ENCODE measurements around the gene GMPPB.
A peak's percentile ranks its signal among the peaks of the same experiment; 100 is the strongest.
"Not testable (repeated sequence)": the region's sequence is repeated elsewhere in the genome, so short reads cannot be mapped to it uniquely, and the experiment has no call there.

GMPPB gene

GRCh38 chr3:49709852-49710251 is 13.9 kb downstream of the GMPPB start:
- H3K4me3 Mint-ChIP-seq: no peak overlapping the region
- peak overlapping the region; percentile 30 for H3K27ac Mint-ChIP-seq
- H3K9me3 Mint-ChIP-seq: no peaks in the 10 kb centered on the region
- H3K4me1 Mint-ChIP-seq: peaks cover 3% of the 10 kb centered on the region
- no peaks in the 10 kb centered on the region for H3K27me3 Mint-ChIP-seq
- peaks cover 5% of the 10 kb centered on the region for H3K36me3 Mint-ChIP-seq

- Mint-ChIP-seq H3K4me3 (no peak overlapping the region), H3K9me3 (no peaks in the 10 kb centered on the region), H3K27me3 (no peaks in the 10 kb centered on the region), H3K4me1 (peaks cover 3% of the 10 kb centered on the region), H3K27ac (no peak overlapping the region), H3K36me3 (peaks cover 5% of the 10 kb centered on the region)
These were observed 16.7 kb downstream of the GMPPB start for GRCh38 chr3:49707113-49707480.

GRCh38 chr3:49706456-49707112 is 17.2 kb downstream of the GMPPB start:
- no peaks in the 10 kb centered on the region for H3K27me3 Mint-ChIP-seq
- no peaks in the 10 kb centered on the region for H3K9me3 Mint-ChIP-seq
- no peak overlapping the region for H3K27ac Mint-ChIP-seq
- H3K36me3 Mint-ChIP-seq: peaks cover 5% of the 10 kb centered on the region
- peaks cover 3% of the 10 kb centered on the region for H3K4me1 Mint-ChIP-seq
- H3K4me3 Mint-ChIP-seq: no peak overlapping the region

- no peak overlapping the region for H3K27ac Mint-ChIP-seq
- no peaks in the 10 kb centered on the region for H3K27me3 Mint-ChIP-seq
- no peak overlapping the region for H3K4me3 Mint-ChIP-seq
- no peaks in the 10 kb centered on the region for H3K4me1 Mint-ChIP-seq
- H3K9me3 Mint-ChIP-seq: no peaks in the 10 kb centered on the region
- peaks cover 4% of the 10 kb centered on the region for H3K36me3 Mint-ChIP-seq
These were observed 18.3 kb downstream of the GMPPB start for GRCh38 chr3:49705390-49705960.

GRCh38 chr3:49704629-49705028 is 19.1 kb downstream of the GMPPB start:
- Mint-ChIP-seq H3K4me1 (no peaks in the 10 kb centered on the region), H3K36me3 (peaks cover 4% of the 10 kb centered on the region), H3K27ac (no peak overlapping the region), H3K4me3 (no peak overlapping the region), H3K27me3 (no peaks in the 10 kb centered on the region), H3K9me3 (no peaks in the 10 kb centered on the region)

- H3K36me3 Mint-ChIP-seq: peaks cover 4% of the 10 kb centered on the region
- no peak overlapping the region for H3K27ac Mint-ChIP-seq
- no peaks in the 10 kb centered on the region for H3K4me1 Mint-ChIP-seq
- H3K27me3 Mint-ChIP-seq: no peaks in the 10 kb centered on the region
- H3K9me3 Mint-ChIP-seq: no peaks in the 10 kb centered on the region
- no peak overlapping the region for H3K4me3 Mint-ChIP-seq
These were observed 19.8 kb downstream of the GMPPB start for GRCh38 chr3:49703956-49704355.

GRCh38 chr3:49703443-49703927 is 20.3 kb downstream of the GMPPB start:
- Mint-ChIP-seq H3K4me3 (no peak overlapping the region), H3K27ac (no peak overlapping the region), H3K27me3 (no peaks in the 10 kb centered on the region)

GRCh38 chr3:49702672-49703071 is 21.1 kb downstream of the GMPPB start:
- peaks cover 2% of the 10 kb centered on the region for H3K36me3 Mint-ChIP-seq

More at GRCh38 chr3:49703443-49703927, 20.3 kb downstream of the GMPPB start:
- Mint-ChIP-seq H3K9me3 (no peaks in the 10 kb centered on the region), H3K36me3 (peaks cover 3% of the 10 kb centered on the region), H3K4me1 (no peaks in the 10 kb centered on the region)

GRCh38 chr3:49701388-49702077 is 22.2 kb downstream of the GMPPB start:
- Mint-ChIP-seq H3K4me1 (no peaks in the 10 kb centered on the region), H3K27ac (no peak overlapping the region), H3K9me3 (no peaks in the 10 kb centered on the region), H3K27me3 (no peaks in the 10 kb centered on the region), H3K4me3 (no peak overlapping the region), H3K36me3 (no peaks in the 10 kb centered on the region)

More at GRCh38 chr3:49702672-49703071, 21.1 kb downstream of the GMPPB start:
- H3K27me3 Mint-ChIP-seq: no peaks in the 10 kb centered on the region
- no peak overlapping the region for H3K4me3 Mint-ChIP-seq
- no peak overlapping the region for H3K27ac Mint-ChIP-seq
- H3K4me1 Mint-ChIP-seq: no peaks in the 10 kb centered on the region
- H3K9me3 Mint-ChIP-seq: no peaks in the 10 kb centered on the region

- H3K4me3 Mint-ChIP-seq: no peak overlapping the region
- H3K27ac Mint-ChIP-seq: no peak overlapping the region
- no peaks in the 10 kb centered on the region for H3K36me3 Mint-ChIP-seq
- H3K9me3 Mint-ChIP-seq: no peaks in the 10 kb centered on the region
- no peaks in the 10 kb centered on the region for H3K4me1 Mint-ChIP-seq
- H3K27me3 Mint-ChIP-seq: no peaks in the 10 kb centered on the region
These were observed 23.2 kb downstream of the GMPPB start for GRCh38 chr3:49700453-49701128.

- no peaks in the 10 kb centered on the region for H3K4me1 Mint-ChIP-seq
- no peak overlapping the region for H3K27ac Mint-ChIP-seq
- H3K9me3 Mint-ChIP-seq: no peaks in the 10 kb centered on the region
- no peak overlapping the region for H3K4me3 Mint-ChIP-seq
- no peaks in the 10 kb centered on the region for H3K36me3 Mint-ChIP-seq
- no peaks in the 10 kb centered on the region for H3K27me3 Mint-ChIP-seq
These were observed 23.7 kb downstream of the GMPPB start for GRCh38 chr3:49700014-49700413.

- H3K4me3 Mint-ChIP-seq: no peak overlapping the region
- H3K9me3 Mint-ChIP-seq: no peaks in the 10 kb centered on the region
- no peak overlapping the region for H3K27ac Mint-ChIP-seq
- H3K27me3 Mint-ChIP-seq: no peaks in the 10 kb centered on the region
- H3K4me1 Mint-ChIP-seq: no peaks in the 10 kb centered on the region
- no peaks in the 10 kb centered on the region for H3K36me3 Mint-ChIP-seq
These were observed 24.3 kb downstream of the GMPPB start for GRCh38 chr3:49699281-49699979.

GRCh38 chr3:49695350-49696015 is 28.3 kb downstream of the GMPPB start:
- peaks cover 22% of the 10 kb centered on the region for H3K4me1 Mint-ChIP-seq
- not testable (repeated sequence) for H3K27ac Mint-ChIP-seq, H3K36me3 Mint-ChIP-seq, H3K9me3 Mint-ChIP-seq, H3K4me3 Mint-ChIP-seq, H3K27me3 Mint-ChIP-seq

- H3K9me3 Mint-ChIP-seq, H3K4me3 Mint-ChIP-seq, H3K27ac Mint-ChIP-seq, H3K36me3 Mint-ChIP-seq, H3K27me3 Mint-ChIP-seq: not testable (repeated sequence)
- peaks cover 30% of the 10 kb centered on the region for H3K4me1 Mint-ChIP-seq
These were observed 29.2 kb downstream of the GMPPB start for GRCh38 chr3:49694409-49695070.
